ENCODE measurements around the gene ALKBH3.

ALKBH3 gene

GRCh38 chr11:43924112-43924855 lies 43.7 kb downstream of the ALKBH3 start:
- Mint-ChIP-seq H3K4me1 (peaks cover 47% of the 10 kb centered on the region), H3K9me3 (no peaks in the 10 kb centered on the region), H3K4me3 (no peak overlapping the region), H3K36me3 (ENCODE audit: low read depth) (peaks cover 5% of the 10 kb centered on the region), H3K27ac (peak overlapping the region; percentile 91), H3K27me3 (ENCODE audit: low read depth, poor library complexity) (peaks cover 4% of the 10 kb centered on the region)
- no peak for DNase-seq
- TF ChIP-seq CTCF (IDR thresholded peaks at IDR 0.05): no peak

DNA sequence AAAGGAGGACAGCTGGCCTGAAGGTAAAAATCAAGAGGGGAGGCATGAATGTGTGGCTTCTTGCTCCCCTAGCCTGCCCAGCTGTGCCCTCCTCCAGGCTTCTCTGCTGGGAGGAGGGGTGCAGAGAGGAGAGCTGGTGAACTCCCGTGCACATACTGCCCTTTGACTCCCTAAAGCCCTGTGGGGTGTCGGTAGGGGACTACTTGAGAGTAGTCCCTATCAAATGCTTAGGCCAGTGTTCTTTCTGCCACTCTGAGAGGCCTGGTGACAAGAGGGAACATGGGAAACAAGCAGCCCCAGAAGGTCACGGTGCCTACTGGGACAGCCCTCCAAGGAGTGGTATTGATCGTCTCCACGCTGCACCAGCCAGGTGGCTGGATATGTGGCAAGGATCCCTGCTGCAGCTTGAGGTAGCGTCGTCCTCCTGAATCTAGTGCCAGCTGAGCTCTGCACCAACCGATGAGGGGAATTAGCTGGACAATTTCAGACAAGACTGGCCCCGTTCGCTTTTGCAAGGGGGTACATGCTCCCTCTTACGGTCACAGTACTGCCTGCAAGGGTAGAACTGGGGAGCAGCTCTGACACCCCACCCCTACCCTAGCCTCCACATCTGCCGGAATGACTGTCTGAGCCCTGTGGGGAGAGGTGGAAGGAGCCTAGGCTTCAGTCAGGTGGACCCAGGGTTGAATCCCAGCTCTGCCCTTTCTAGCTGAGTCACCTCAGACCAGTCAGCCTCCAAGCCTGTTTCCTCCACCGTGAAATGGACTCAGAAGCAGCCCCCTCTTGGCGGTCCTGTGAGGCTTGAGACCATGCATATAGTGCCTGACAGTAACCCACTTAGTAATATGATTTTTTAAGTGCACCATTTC lies 44.7 kb downstream of the ALKBH3 start:
- Mint-ChIP-seq H3K9me3 (no peaks in the 10 kb centered on the region), H3K4me1 (peaks cover 47% of the 10 kb centered on the region), H3K27me3 (ENCODE audit: low read depth, poor library complexity) (peaks cover 4% of the 10 kb centered on the region), H3K4me3 (no peak overlapping the region), H3K27ac (no peak overlapping the region), H3K36me3 (ENCODE audit: low read depth) (peaks cover 2% of the 10 kb centered on the region)
- TF ChIP-seq CTCF (IDR thresholded peaks at IDR 0.05): no peak
- no peak for DNase-seq

DNA sequence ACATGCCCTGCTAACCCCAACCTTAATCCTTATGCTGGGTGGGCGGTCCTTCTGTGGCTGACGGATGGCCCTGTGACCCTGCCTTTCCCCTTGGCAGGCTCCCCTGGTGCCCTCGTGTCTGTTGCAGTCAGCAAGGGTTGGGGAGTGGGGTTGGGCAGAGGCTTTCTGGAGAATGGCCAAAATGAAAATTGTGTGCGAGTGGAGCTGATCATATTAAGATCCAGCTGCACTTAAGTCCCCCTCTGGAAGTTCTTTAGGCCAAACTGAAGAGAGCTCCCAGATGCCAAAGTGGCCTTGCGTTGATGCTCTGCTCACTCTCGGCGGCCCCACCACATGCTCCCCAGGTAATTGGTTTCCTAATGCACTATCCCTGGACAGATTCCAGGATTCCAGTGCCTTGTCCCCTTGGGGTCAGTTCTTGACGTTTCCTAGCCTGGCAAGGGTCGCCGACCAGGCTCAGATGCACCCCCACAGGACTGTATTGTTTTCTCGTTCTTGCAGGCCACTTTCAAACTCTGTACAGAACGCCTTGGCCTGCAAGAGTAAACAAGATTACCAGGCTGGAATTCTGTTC lies 45.4 kb downstream of the ALKBH3 start:
- peaks cover 49% of the 10 kb centered on the region for H3K4me1 Mint-ChIP-seq
- H3K4me3 Mint-ChIP-seq: no peak overlapping the region
- peaks cover 4% of the 10 kb centered on the region for H3K27me3 Mint-ChIP-seq (ENCODE audit: low read depth, poor library complexity)
- no peak overlapping the region for H3K27ac Mint-ChIP-seq
- no peaks in the 10 kb centered on the region for H3K36me3 Mint-ChIP-seq (ENCODE audit: low read depth)
- no peak for DNase-seq
- no peaks in the 10 kb centered on the region for H3K9me3 Mint-ChIP-seq
- no peak for TF ChIP-seq CTCF (IDR thresholded peaks at IDR 0.05)

DNA sequence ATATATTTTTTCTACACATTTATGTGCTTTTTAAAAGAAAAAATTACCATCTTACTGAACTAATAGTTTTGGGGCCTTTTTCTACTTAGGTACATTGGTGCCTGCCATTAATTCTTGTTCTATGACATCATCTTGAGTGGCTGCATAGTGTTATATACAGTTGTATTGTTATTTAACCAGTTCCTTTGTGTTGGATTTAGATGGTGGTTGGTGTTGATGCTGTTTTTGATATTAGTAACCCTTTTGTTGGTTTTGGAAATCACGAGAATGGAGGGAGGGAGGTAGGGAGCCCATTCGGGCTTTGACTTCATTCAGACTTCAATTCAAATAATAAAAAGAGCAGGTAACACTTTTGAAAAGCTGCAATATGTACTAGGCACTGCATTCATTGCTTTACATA lies 46.4 kb downstream of the ALKBH3 start:
- DNase-seq: no peak
- H3K27ac Mint-ChIP-seq: no peak overlapping the region
- H3K36me3 Mint-ChIP-seq (ENCODE audit: low read depth): no peaks in the 10 kb centered on the region
- H3K9me3 Mint-ChIP-seq: no peaks in the 10 kb centered on the region
- peaks cover 41% of the 10 kb centered on the region for H3K4me1 Mint-ChIP-seq
- no peak overlapping the region for H3K4me3 Mint-ChIP-seq
- H3K27me3 Mint-ChIP-seq (ENCODE audit: low read depth, poor library complexity): peaks cover 4% of the 10 kb centered on the region
- TF ChIP-seq CTCF (IDR thresholded peaks at IDR 0.05): no peak

- H3K36me3 Mint-ChIP-seq (ENCODE audit: low read depth): no peaks in the 10 kb centered on the region
- peaks cover 33% of the 10 kb centered on the region for H3K4me1 Mint-ChIP-seq
- H3K27me3 Mint-ChIP-seq (ENCODE audit: low read depth, poor library complexity): peaks cover 4% of the 10 kb centered on the region
- H3K27ac Mint-ChIP-seq: no peak overlapping the region
- TF ChIP-seq CTCF (IDR thresholded peaks at IDR 0.05): no peak
- H3K4me3 Mint-ChIP-seq: no peak overlapping the region
- no peak for DNase-seq
- H3K9me3 Mint-ChIP-seq: no peaks in the 10 kb centered on the region
These were observed 47.5 kb downstream of the ALKBH3 start for GRCh38 chr11:43927925-43928707.
